Suprapubic skin (tissue), 3 donors: ENCODE results near the gene MAPKAPK3.

ENCODE experiments used
- CTCF ChIP-seq, 2 donors: fragments of 200-600 bp in 1 of 2; fragments of 450-650 bp in 1 of 2; sonication (generic) in 1 of 2; IDR thresholded peaks; one replicate each; pipeline ENCODE4 v1.5.1; 2016 to 2019; ENCODE audit warnings: antibody characterized with exemption in 2 of 2, mild to moderate bottlenecking in 1 of 2, moderate library complexity in 1 of 2
- EP300 ChIP-seq: sonication (generic); formaldehyde crosslinking; IDR thresholded peaks from one replicate; pipeline ENCODE4 v1.6.1; 2017; ENCODE audit warnings: antibody characterized with exemption

GRCh38 chr3:50648944-50649343, 32.0 kb downstream of the MAPKAPK3 start:
- TF ChIP-seq EP300 (no peak), CTCF (IDR thresholded peaks at IDR 0.05) (no peak)
